MM.1S (cell line): ENCODE measurements around the gene DYNLT2.

ENCODE experiments used
- DNase-seq: peaks from one replicate; pipeline ENCODE4 v3.0.0-alpha.2; 2015
- H2AFZ ChIP-seq: fragments of 300-600 bp; sonication (generic); 2 replicates; pipeline ENCODE4 v1.6.0; 2016; ENCODE audit warnings: antibody characterized with exemption, low read length
- H3F3A ChIP-seq: fragments of 300-600 bp; sonication (generic); 2 replicates; pipeline ENCODE4 v1.6.1; 2016; ENCODE audit warnings: mild to moderate bottlenecking, antibody characterized with exemption, low read length, moderate library complexity, mixed read lengths; ENCODE audit not compliant: insufficient read depth
- H3K27ac ChIP-seq: fragments of 300-600 bp; sonication (generic); 2 replicates; pipeline ENCODE4 v1.5.1; 2016; ENCODE audit warnings: mild to moderate bottlenecking, low read length
- H3K27me3 ChIP-seq: fragments of 300-600 bp; sonication (generic); replicated peaks from 2 replicates; pipeline ENCODE4 v1.6.0; 2016; ENCODE audit warnings: low read length; ENCODE audit not compliant: insufficient read depth
- H3K36me3 ChIP-seq: fragments of 300-600 bp; sonication (generic); replicated peaks from 2 replicates; pipeline ENCODE4 v1.6.1; 2016; ENCODE audit warnings: mild to moderate bottlenecking, low read length, mixed read lengths; ENCODE audit not compliant: insufficient read depth
- H3K4me1 ChIP-seq: fragments of 300-600 bp; sonication (generic); 2 replicates; pipeline ENCODE4 v1.6.1; 2016; ENCODE audit warnings: low read length, mixed read lengths
- H3K4me2 ChIP-seq: fragments of 300-600 bp; sonication (generic); 2 replicates; pipeline ENCODE4 v1.6.0; 2016; ENCODE audit warnings: low read depth, low read length
- H3K4me3 ChIP-seq: fragments of 300-600 bp; sonication (generic); 2 replicates; pipeline ENCODE4 v1.5.1; 2016; ENCODE audit warnings: low read length, mixed read lengths
- H3K79me2 ChIP-seq: fragments of 300-600 bp; sonication (generic); 2 replicates; pipeline ENCODE4 v1.6.1; 2016; ENCODE audit warnings: mixed run types, low read length, mixed read lengths
- H3K9ac ChIP-seq: fragments of 300-600 bp; sonication (generic); 2 replicates; pipeline ENCODE4 v1.6.1; 2016; ENCODE audit warnings: low read length, mixed read lengths
- H3K9me2 ChIP-seq: fragments of 300-600 bp; sonication (generic); replicated peaks from 2 replicates; pipeline ENCODE4 v1.6.1; 2016; ENCODE audit warnings: mild to moderate bottlenecking, low read length, mixed read lengths; ENCODE audit not compliant: insufficient read depth
- H3K9me3 ChIP-seq: fragments of 300-600 bp; sonication (generic); replicated peaks from 2 replicates; pipeline ENCODE4 v1.6.1; 2016; ENCODE audit warnings: mild to moderate bottlenecking, low read length, mixed read lengths; ENCODE audit not compliant: insufficient read depth
- H4K20me1 ChIP-seq: fragments of 300-600 bp; sonication (generic); 2 replicates; pipeline ENCODE4 v1.6.1; 2016; ENCODE audit warnings: mild to moderate bottlenecking, low read length, moderate library complexity, mixed read lengths; ENCODE audit not compliant: insufficient read depth
- CTCF ChIP-seq: fragments of 300-600 bp; sonication (generic); IDR thresholded peaks from 2 replicates; pipeline ENCODE4 v1.5.1; 2016; ENCODE audit warnings: antibody characterized with exemption, low read length, mixed read lengths
- EZH2 ChIP-seq: fragments of 300-600 bp; sonication (generic); optimal IDR thresholded peaks from 2 replicates; pipeline ENCODE3; 2017; ENCODE audit warnings: low read depth, mild to moderate bottlenecking, antibody characterized with exemption, low read length, mixed read lengths
- EZH2phosphoT487 ChIP-seq: fragments of 300-600 bp; sonication (generic); IDR thresholded peaks from 2 replicates; pipeline ENCODE4 v1.6.1; 2018; ENCODE audit warnings: antibody characterized with exemption, low read length

The DYNLT2 gene

GRCh38 chr6:169692516-169692915, 58.9 kb downstream of the DYNLT2 start:
- Histone ChIP-seq H3K9me3 (no peaks in the 10 kb centered on the region), H3K36me3 (no peaks in the 10 kb centered on the region), H4K20me1 (no peaks in the 10 kb centered on the region), H2AFZ (no peak overlapping the region), H3K4me2 (no peak overlapping the region), H3K79me2 (no peaks in the 10 kb centered on the region), H3K9me2 (no peaks in the 10 kb centered on the region), H3K27me3 (no peaks in the 10 kb centered on the region), H3K4me3 (no peak overlapping the region), H3K9ac (no peak overlapping the region), H3K27ac (no peak overlapping the region), H3K4me1 (no peaks in the 10 kb centered on the region), H3F3A (no peaks in the 10 kb centered on the region)
- TF ChIP-seq EZH2 = no peak
- no peak for TF ChIP-seq CTCF
- no peak for TF ChIP-seq EZH2phosphoT487
- DNase-seq = no peak

- Histone ChIP-seq H3K27me3 (no peaks in the 10 kb centered on the region), H3K4me2 (no peak overlapping the region), H2AFZ (no peak overlapping the region), H3K9me3 (no peaks in the 10 kb centered on the region), H4K20me1 (no peaks in the 10 kb centered on the region), H3K4me1 (no peaks in the 10 kb centered on the region), H3K9me2 (no peaks in the 10 kb centered on the region), H3K27ac (no peak overlapping the region), H3F3A (no peaks in the 10 kb centered on the region), H3K79me2 (no peaks in the 10 kb centered on the region), H3K4me3 (no peak overlapping the region), H3K9ac (no peak overlapping the region), H3K36me3 (no peaks in the 10 kb centered on the region)
- DNase-seq = no peak
- TF ChIP-seq EZH2phosphoT487 (no peak), EZH2 (no peak), CTCF (no peak)
Observed at GRCh38 chr6:169691260-169691659, 60.1 kb downstream of the DYNLT2 start.
